HEK293 (cell line): ENCODE measurements around the gene MADD.

Experiments
- CTCF ChIA-PET: fragments of 350-600 bp; formaldehyde crosslinking; extraction: SDS; loops from one replicate; lab custom pipeline; 2021; ENCODE audit warnings: antibody characterized with exemption; lab: Yijun Ruan, JAX
- POLR2A ChIA-PET: fragments of 300-600 bp; formaldehyde crosslinking; extraction: SDS; loops from one replicate; lab custom pipeline; 2020; ENCODE audit warnings: antibody characterized with exemption, inconsistent platforms; lab: Yijun Ruan, JAX
- H3K27ac ChIP-seq: fragments of 200-500 bp; sonication (Bioruptor generic); 2 replicates; pipeline ENCODE4 v1.5.1; 2014; ENCODE audit warnings: low read depth, low read length, control low read depth, inconsistent platforms; ENCODE audit errors: extremely low read depth
- H3K36me3 ChIP-seq, 2 experiments: fragments of 200-500 bp in 1 of 2; sonication (Bioruptor generic) in 1 of 2; 1 replicate in 1 of 2; 2 replicates in 1 of 2; pipeline ENCODE4 v1.5.1; 2014 to 2017; ENCODE audit warnings: inconsistent platforms in 2 of 2, low read length in 2 of 2; ENCODE audit not compliant: control insufficient read depth in 2 of 2, insufficient read depth in 1 of 2
- H3K4me1 ChIP-seq: fragments of 200-500 bp; sonication (Bioruptor generic); 2 replicates; pipeline ENCODE4 v1.5.1; 2014; ENCODE audit warnings: mild to moderate bottlenecking, low read length, inconsistent platforms; ENCODE audit not compliant: control insufficient read depth, insufficient read depth
- H3K4me3 ChIP-seq: 2 replicates; pipeline ENCODE4 v1.5.1; 2011; ENCODE audit warnings: low read depth, mild to moderate bottlenecking, control low read depth, low read length, moderate library complexity
- H3K9me3 ChIP-seq: fragments of 200-500 bp; sonication (Bioruptor generic); 2 replicates; pipeline ENCODE4 v1.5.1; 2014; ENCODE audit warnings: low read depth, low read length, inconsistent platforms; ENCODE audit not compliant: control insufficient read depth, insufficient read depth
- GFI1B ChIP-seq: fragments of 450-650 bp; formaldehyde crosslinking; IDR thresholded peaks from 2 replicates; pipeline ENCODE4 v1.5.1; 2016; ENCODE audit warnings: missing biosample characterization, missing genetic modification characterization
- HOXA7 ChIP-seq: sonication (generic); formaldehyde crosslinking; IDR thresholded peaks from 2 replicates; pipeline ENCODE4 v1.8.1; 2022; ENCODE audit warnings: missing genetic modification reagents, borderline replicate concordance
- HOXC10 ChIP-seq: sonication (generic); formaldehyde crosslinking; IDR thresholded peaks from 2 replicates; pipeline ENCODE4 v1.8.1; 2023; ENCODE audit warnings: mild to moderate bottlenecking, missing genetic modification reagents
- HOXD13 ChIP-seq: sonication (generic); formaldehyde crosslinking; IDR thresholded peaks from 2 replicates; pipeline ENCODE4 v1.8.0; 2022; ENCODE audit warnings: missing genetic modification reagents, borderline replicate concordance
- PATZ1 ChIP-seq: fragments of 450-650 bp; formaldehyde crosslinking; IDR thresholded peaks from 2 replicates; pipeline ENCODE4 v1.5.1; 2016; ENCODE audit warnings: missing biosample characterization, missing genetic modification characterization
- PRDM1 ChIP-seq: fragments of 450-650 bp; formaldehyde crosslinking; IDR thresholded peaks from 2 replicates; pipeline ENCODE4; 2016; ENCODE audit warnings: missing biosample characterization, missing genetic modification characterization
- PRDM4 ChIP-seq: fragments of 450-650 bp; formaldehyde crosslinking; IDR thresholded peaks from 2 replicates; pipeline ENCODE4 v1.5.1; 2017; ENCODE audit warnings: missing biosample characterization, missing genetic modification characterization
- ZNF140 ChIP-seq: fragments of 450-650 bp; formaldehyde crosslinking; IDR thresholded peaks from 2 replicates; pipeline ENCODE4 v1.5.1; 2016; ENCODE audit warnings: missing biosample characterization, missing genetic modification characterization
- ZNF169 ChIP-seq: fragments of 450-650 bp; formaldehyde crosslinking; IDR thresholded peaks from 2 replicates; pipeline ENCODE4 v1.5.1; 2016; ENCODE audit warnings: missing biosample characterization, missing genetic modification characterization
- ZNF221 ChIP-seq: fragments of 450-650 bp; formaldehyde crosslinking; IDR thresholded peaks from 2 replicates; pipeline ENCODE4 v1.5.1; 2017; ENCODE audit warnings: missing biosample characterization, missing genetic modification characterization, borderline replicate concordance
- ZNF513 ChIP-seq: fragments of 450-650 bp; IDR thresholded peaks from 2 replicates; pipeline ENCODE4 v1.5.1; 2018; ENCODE audit warnings: missing biosample characterization, missing genetic modification characterization
- ZNF580 ChIP-seq: fragments of 450-650 bp; formaldehyde crosslinking; IDR thresholded peaks from 2 replicates; pipeline ENCODE4 v1.5.1; 2016; ENCODE audit warnings: missing biosample characterization, missing genetic modification characterization
- ZNF645 ChIP-seq: fragments of 450-650 bp; formaldehyde crosslinking; IDR thresholded peaks from 2 replicates; pipeline ENCODE4; 2016; ENCODE audit warnings: missing biosample characterization, missing genetic modification characterization
- ZNF747 ChIP-seq: fragments of 450-650 bp; formaldehyde crosslinking; IDR thresholded peaks from 2 replicates; pipeline ENCODE4 v1.5.1; 2016; ENCODE audit warnings: missing biosample characterization, missing genetic modification characterization
- ZSCAN16 ChIP-seq: fragments of 450-650 bp; formaldehyde crosslinking; IDR thresholded peaks from 2 replicates; pipeline ENCODE4 v1.5.1; 2016; ENCODE audit warnings: missing biosample characterization, missing genetic modification characterization
- ZSCAN18 ChIP-seq: fragments of 450-650 bp; formaldehyde crosslinking; IDR thresholded peaks from 2 replicates; pipeline ENCODE4 v1.5.1; 2016; ENCODE audit warnings: missing biosample characterization, missing genetic modification characterization

The MADD gene

GRCh38 chr11:47285969-47286770 lies 16.2 kb downstream of the MADD start:
- H3K36me3 ChIP-seq = peaks cover 6 to 88% of the 10 kb centered on the region in 2 experiments
- TF ChIP-seq ZNF747 (tag by site-specific recombination) (no peak), PRDM4 (tag by site-specific recombination) (no peak), PATZ1 (tag by site-specific recombination) (no peak), ZSCAN18 (tag by site-specific recombination) (no peak), ZNF580 (tag by site-specific recombination) (no peak), HOXC10 (CRISPR knock-in tag) (no peak), HOXA7 (CRISPR knock-in tag) (no peak), GFI1B (tag by site-specific recombination) (no peak), ZNF221 (tag by site-specific recombination) (no peak), ZNF169 (tag by site-specific recombination) (no peak), HOXD13 (no peak), ZNF645 (no peak), PRDM1 (tag by site-specific recombination) (no peak), ZNF513 (tag by site-specific recombination) (no peak), ZSCAN16 (tag by site-specific recombination) (no peak), ZNF140 (no peak)
- H3K4me1 ChIP-seq = no peaks in the 10 kb centered on the region
- CTCF ChIA-PET = no interaction called here
- H3K27ac ChIP-seq = no peak overlapping the region
- H3K4me3 ChIP-seq = no peak overlapping the region
- H3K9me3 ChIP-seq = no peaks in the 10 kb centered on the region
- POLR2A ChIA-PET = interaction anchor here (0.6 kb wide), 1 partner anchor 33 kb away, joined by 3 read pairs; no protein-coding TSS in a partner anchor
